SH-SY5Y (cell line): ENCODE data around the gene RAD9A.

ENCODE experiments used
- GATA2 ChIP-seq: IDR thresholded peaks from 2 replicates; pipeline ENCODE4 v1.6.1; 2011; ENCODE audit warnings: mild to moderate bottlenecking, low read depth, low read length
- GATA3 ChIP-seq: IDR thresholded peaks from 2 replicates; pipeline ENCODE4 v1.6.1; 2011; ENCODE audit warnings: low read depth, mild to moderate bottlenecking, low read length, moderate library complexity

Gene RAD9A

GRCh38 chr11:67391304-67392182 lies at the start of gene RAD9A:
TSS of gene RAD9A (plus strand) at chr11:67391986. CDS start at chr11:67392045, 59 bp downstream.
- TF ChIP-seq GATA2, result no peak
- no peak for TF ChIP-seq GATA3

GRCh38 chr11:67344264-67344663 lies 47.5 kb upstream of the RAD9A start:
- TF ChIP-seq GATA3, result no peak
- TF ChIP-seq GATA2, result no peak

GRCh38 chr11:67345247-67345919 lies 46.4 kb upstream of the RAD9A start:
- TF ChIP-seq GATA3 (no peak), GATA2 (no peak)

GRCh38 chr11:67345920-67346819 lies 45.6 kb upstream of the RAD9A start:
- TF ChIP-seq GATA3 (no peak), GATA2 (no peak)

- TF ChIP-seq GATA3 (no peak; the same call in 1 of the 2 replicates), GATA2 (peak; percentile 94)
Observed at GRCh38 chr11:67347964-67348749, 43.6 kb upstream of the RAD9A start.

- TF ChIP-seq GATA2, result no peak
- no peak for TF ChIP-seq GATA3
Observed at GRCh38 chr11:67349036-67349435, 42.8 kb upstream of the RAD9A start.

GRCh38 chr11:67349457-67349856 lies 42.3 kb upstream of the RAD9A start:
- no peak for TF ChIP-seq GATA3
- no peak for TF ChIP-seq GATA2

- TF ChIP-seq GATA3, result no peak
- no peak for TF ChIP-seq GATA2
Observed at GRCh38 chr11:67349928-67350465, 41.8 kb upstream of the RAD9A start.

GRCh38 chr11:67351275-67352005 lies 40.3 kb upstream of the RAD9A start:
- no peak for TF ChIP-seq GATA2
- no peak for TF ChIP-seq GATA3

- TF ChIP-seq GATA3, result no peak
Observed at GRCh38 chr11:67352546-67353316, 39.1 kb upstream of the RAD9A start.

- no peak for TF ChIP-seq GATA3
- no peak for TF ChIP-seq GATA2
Observed at GRCh38 chr11:67353317-67354074, 38.3 kb upstream of the RAD9A start, which contains the start of gene POLD4. TSS of gene POLD4 (minus strand) at chr11:67353546. CDS start at chr11:67353399, 147 bp downstream.
